ENCODE data around the gene JUNB. TPM values are rescaled to one million over a fixed set of nuclear protein-coding genes. Genes with fewer than 3 reads are reported as not detected.
A peak's percentile ranks its signal among the peaks of the same experiment; 100 is the strongest.

The JUNB gene
- polyA plus RNA-seq, 2 of the 4 experiments (the other 2 are of a cell fraction): 55.6 to 94.7 TPM

- FAIRE-seq (no peak), DNase-seq (ENCODE audit: low read depth in 1 of 2, low spot score in 1 of 2) (no peak), ATAC-seq (no peak)
- ChIA-PET CTCF (interaction anchor here (0.6 to 1.7 kb wide), 7 partner anchors 8 to 120 kb away, joined by 3 to 8 read pairs (median 3); no protein-coding TSS in a partner anchor), POLR2A (interaction anchor here (0.7 kb wide), 1 partner anchor 61 kb away, joined by 5 read pairs; no protein-coding TSS in a partner anchor)
- 89% methylated on average over 2 of the region's 2 CpGs for WGBS (ENCODE audit: missing lambda C conversion rate)
- Histone ChIP-seq H3K4me2 (no peak overlapping the region), H3K27ac (no peak overlapping the region), H3K4me3 (no peak overlapping the region), H3K4me1 (no peaks in the 10 kb centered on the region), H3K9me3 (0 out of 3 replicates have a peak, but pooled peaks cover 3% of the 10 kb centered on the region)
- no peak for TF ChIP-seq GATA3 (IDR thresholded peaks at IDR 0.05; ENCODE audit: borderline replicate concordance)
- TF ChIP-seq FOXS1 (CRISPR knock-in tag; IDR thresholded peaks at IDR 0.05): no peak
- TF ChIP-seq MYC (IDR thresholded peaks at IDR 0.05; ENCODE audit: borderline replicate concordance, low read length): no peak
- TF ChIP-seq CHD4 (IDR thresholded peaks at IDR 0.05; ENCODE audit: borderline replicate concordance): no peak
- TF ChIP-seq CEBPB (IDR thresholded peaks at IDR 0.05): no peak
- no peak for TF ChIP-seq CHD2 (IDR thresholded peaks at IDR 0.05; ENCODE audit: low read length, partially characterized antibody)
- no peak for TF ChIP-seq SREBF2 (IDR thresholded peaks at IDR 0.05)
- no peak for TF ChIP-seq CBX8 (IDR thresholded peaks at IDR 0.05)
- TF ChIP-seq MAFK (IDR thresholded peaks at IDR 0.05; ENCODE audit: partially characterized antibody): no peak
- TF ChIP-seq HOXB5 (CRISPR knock-in tag; IDR thresholded peaks at IDR 0.05): no peak
- no peak for TF ChIP-seq E2F6 (IDR thresholded peaks at IDR 0.05; ENCODE audit: borderline replicate concordance, low read depth)
- no peak for TF ChIP-seq CTCF (IDR thresholded peaks at IDR 0.05)
- no peak for TF ChIP-seq POLR2A (IDR thresholded peaks at IDR 0.05; ENCODE audit: low read length)
- no peak for TF ChIP-seq RARB (CRISPR knock-in tag; IDR thresholded peaks at IDR 0.05)
- no peak for TF ChIP-seq EHF (CRISPR knock-in tag; IDR thresholded peaks at IDR 0.05)
- no peak for TF ChIP-seq CBX2 (IDR thresholded peaks at IDR 0.05; ENCODE audit: borderline replicate concordance, low read depth)
These were observed 30.5 kb downstream of the JUNB start for GRCh38 chr19:12821761-12822160.

GRCh38 chr19:12825254-12826131 lies 34.2 kb downstream of the JUNB start:
- Histone ChIP-seq H3K4me3 (peak overlapping the region; percentile 27; the same call in 2 of the 3 replicates), H3K9me3 (0 out of 3 replicates have a peak, but pooled peaks cover 3% of the 10 kb centered on the region), H3K4me1 (no peaks in the 10 kb centered on the region), H3K27ac (no peak overlapping the region), H3K4me2 (peak overlapping the region; percentile 64)
- FAIRE-seq: no peak
- 30% methylated on average over 24 of the region's 46 CpGs for WGBS (ENCODE audit: missing lambda C conversion rate)
- ChIA-PET POLR2A (no interaction called here), CTCF (interaction anchor here (0.6 to 7.2 kb wide), 17 partner anchors 9 to 76 kb away, joined by 3 to 36 read pairs (median 3); partner anchors contain the start of genes RNASEH2A and RTBDN)
- ATAC-seq: peak; percentile 72 to 86
- peak in 1 of 2 experiments; percentile 57 for DNase-seq (ENCODE audit: low read depth in 1 of 2, low spot score in 1 of 2)
- TF ChIP-seq JUNB (IDR thresholded peaks at IDR 0.05): no peak
- TF ChIP-seq NR3C1 (IDR thresholded peaks at IDR 0.05): no peak
- peak; percentile 38 for TF ChIP-seq CTCF (IDR thresholded peaks at IDR 0.05)
- TF ChIP-seq MAX (IDR thresholded peaks at IDR 0.05): peak; percentile 81
- no peak for TF ChIP-seq EP300 (IDR thresholded peaks at IDR 0.05)
- peak; percentile 90 for TF ChIP-seq E2F6 (IDR thresholded peaks at IDR 0.05; ENCODE audit: borderline replicate concordance, low read depth)
- no peak for TF ChIP-seq RAD21 (conservative IDR thresholded peaks at IDR 0.05 in 1 of 2, IDR thresholded peaks at IDR 0.05 in 1 of 2)
- no peak for TF ChIP-seq ZC3H11A (IDR thresholded peaks at IDR 0.05)
- no peak for TF ChIP-seq FOSB (CRISPR knock-in tag; IDR thresholded peaks at IDR 0.05)
- no peak for TF ChIP-seq CHD4 (IDR thresholded peaks at IDR 0.05; ENCODE audit: borderline replicate concordance)
- no peak for TF ChIP-seq PHF8 (IDR thresholded peaks at IDR 0.05; ENCODE audit: borderline replicate concordance, low read depth)

All from A549 (cell line).